IPS-NIHi7 (cell line): ENCODE results near the gene NAA16.

Experiments used
- DNase-seq: peaks from one replicate; pipeline ENCODE4 v3.0.0; 2012; ENCODE audit warnings: mixed read lengths; ENCODE audit errors: extremely low spot score

Gene NAA16

GRCh38 chr13:41304551-41304950, 6.5 kb upstream of the NAA16 start:
- DNase-seq, result no peak

GRCh38 chr13:41306271-41307145, 4.6 kb upstream of the NAA16 start:
- DNase-seq, result no peak

- no peak for DNase-seq
Measured at GRCh38 chr13:41307884-41308640, 3.0 kb upstream of the NAA16 start.

GRCh38 chr13:41311406-41312175, 524 bp downstream of the NAA16 start:
- DNase-seq, result peak; percentile 43

- no peak for DNase-seq
Measured at GRCh38 chr13:41312176-41312500, 1.1 kb downstream of the NAA16 start.

- DNase-seq, result no peak
Measured at GRCh38 chr13:41313117-41313516, 2.0 kb downstream of the NAA16 start.

- no peak for DNase-seq
Measured at GRCh38 chr13:41313659-41314197, 2.7 kb downstream of the NAA16 start.

GRCh38 chr13:41315443-41316047, 4.5 kb downstream of the NAA16 start:
- DNase-seq, result no peak

- DNase-seq, result no peak
Measured at GRCh38 chr13:41317243-41317642, 6.2 kb downstream of the NAA16 start.

- no peak for DNase-seq
Measured at GRCh38 chr13:41325752-41326151, 14.7 kb downstream of the NAA16 start.

- no peak for DNase-seq
Measured at GRCh38 chr13:41326661-41327060, 15.6 kb downstream of the NAA16 start.

GRCh38 chr13:41327994-41328790, 17.1 kb downstream of the NAA16 start:
- no peak for DNase-seq

- no peak for DNase-seq
Measured at GRCh38 chr13:41332829-41333228, 21.8 kb downstream of the NAA16 start.

GRCh38 chr13:41334810-41335209, 23.7 kb downstream of the NAA16 start:
- no peak for DNase-seq

GRCh38 chr13:41344358-41344757, 33.3 kb downstream of the NAA16 start:
- DNase-seq, result no peak

GRCh38 chr13:41345165-41345913, 34.3 kb downstream of the NAA16 start:
- no peak for DNase-seq

- DNase-seq, result no peak
Measured at GRCh38 chr13:41345914-41346589, 35.0 kb downstream of the NAA16 start.

- peak; percentile 44 for DNase-seq
Measured at GRCh38 chr13:41352935-41353840, 42.1 kb downstream of the NAA16 start.
